Liver (tissue), 9 donors: ENCODE measurements around the gene SLC2A8. TPM values are rescaled to one million over a fixed set of nuclear protein-coding genes. Genes with fewer than 3 reads are reported as not detected.

ENCODE experiments used
- DNase-seq: peaks from one replicate; pipeline ENCODE4 v3.0.0-alpha.2; 2017; ENCODE audit warnings: low spot score
- H3K27ac ChIP-seq, 2 donors: one replicate each; pipeline ENCODE4 v1.7.0; 2013; ENCODE audit warnings: inconsistent platforms in 2 of 2, low read length in 2 of 2, control low read depth in 1 of 2, low read depth in 1 of 2, mild to moderate bottlenecking in 1 of 2
- H3K27me3 ChIP-seq, 4 donors: one replicate each; pipeline versions ENCODE4 v1.6.1 to v1.7.0; 2013; ENCODE audit warnings: low read length in 3 of 4, inconsistent platforms in 1 of 4, mild to moderate bottlenecking in 1 of 4, moderate library complexity in 1 of 4; ENCODE audit not compliant: control insufficient read depth in 4 of 4, insufficient read depth in 4 of 4
- H3K36me3 ChIP-seq, 4 donors: one replicate each; pipeline versions ENCODE4 v1.6.1 to v1.7.0; 2013; ENCODE audit warnings: low read length in 3 of 4, mild to moderate bottlenecking in 3 of 4, low read depth in 1 of 4, moderate library complexity in 1 of 4; ENCODE audit not compliant: control insufficient read depth in 4 of 4, insufficient read depth in 3 of 4
- H3K4me1 ChIP-seq, 4 donors: one replicate each; pipeline versions ENCODE4 v1.6.1 to v1.7.0; 2013; ENCODE audit warnings: low read length in 3 of 4, mild to moderate bottlenecking in 3 of 4, moderate library complexity in 1 of 4; ENCODE audit not compliant: control insufficient read depth in 4 of 4, insufficient read depth in 4 of 4
- H3K4me3 ChIP-seq, 3 donors: one replicate each; pipeline versions ENCODE4 v1.6.1 to v1.7.0; 2013; ENCODE audit warnings: low read length in 3 of 3, control low read depth in 1 of 3, low read depth in 1 of 3, mild to moderate bottlenecking in 1 of 3
- H3K9ac ChIP-seq, 2 donors: one replicate each; pipeline ENCODE4 v1.7.0; 2013; ENCODE audit warnings: low read length in 2 of 2, mild to moderate bottlenecking in 2 of 2, moderate library complexity in 2 of 2, control low read depth in 1 of 2, low read depth in 1 of 2
- H3K9me3 ChIP-seq, 4 donors: one replicate each; pipeline versions ENCODE4 v1.6.1 to v1.7.0; 2013; ENCODE audit warnings: low read length in 3 of 4; ENCODE audit not compliant: control insufficient read depth in 4 of 4
- CTCF ChIP-seq: fragments of 150-350 bp; IDR thresholded peaks from 2 replicates; pipeline ENCODE4 v1.5.1; 2017; ENCODE audit warnings: improper control_type of control experiment, low read depth, low read length; ENCODE audit not compliant: missing input control
- FOXA1 ChIP-seq: IDR thresholded peaks from 2 replicates; pipeline ENCODE4 v1.6.1; 2016; ENCODE audit warnings: antibody characterized with exemption
- FOXA2 ChIP-seq: IDR thresholded peaks from 2 replicates; pipeline ENCODE4 v1.6.1; 2016; ENCODE audit warnings: antibody characterized with exemption
- GABPA ChIP-seq, 2 donors: IDR thresholded peaks in 1 of 2; conservative IDR thresholded peaks in 1 of 2; 2 replicates each; pipeline ENCODE4 v1.6.1; 2016; ENCODE audit warnings: antibody characterized with exemption in 2 of 2, mild to moderate bottlenecking in 1 of 2, moderate library complexity in 1 of 2
- HNF4A ChIP-seq, 2 donors: conservative IDR thresholded peaks; 2 replicates each; pipeline ENCODE4 v1.6.1; 2016; ENCODE audit warnings: antibody characterized with exemption in 2 of 2, mild to moderate bottlenecking in 2 of 2
- HNF4G ChIP-seq: IDR thresholded peaks from 2 replicates; pipeline ENCODE4 v1.6.1; 2016; ENCODE audit warnings: antibody characterized with exemption
- MAX ChIP-seq: IDR thresholded peaks from 2 replicates; pipeline ENCODE4 v1.6.1; 2016; ENCODE audit warnings: antibody characterized with exemption
- RXRA ChIP-seq, 2 donors: IDR thresholded peaks; 2 replicates each; pipeline ENCODE4 v1.6.1; 2017 to 2018; ENCODE audit warnings: antibody characterized with exemption in 2 of 2, mild to moderate bottlenecking in 1 of 2
- SP1 ChIP-seq: IDR thresholded peaks from 2 replicates; pipeline ENCODE4 v1.6.1; 2018; ENCODE audit warnings: antibody characterized with exemption, mild to moderate bottlenecking
- TAF1 ChIP-seq: conservative IDR thresholded peaks from 2 replicates; pipeline ENCODE4 v1.6.1; 2016; ENCODE audit warnings: antibody characterized with exemption, mild to moderate bottlenecking
- YY1 ChIP-seq: IDR thresholded peaks from 2 replicates; pipeline ENCODE4 v1.6.1; 2016; ENCODE audit warnings: antibody characterized with exemption, mild to moderate bottlenecking
- WGBS: extraction: QIAGEN DNeasy Blood & Tissue Kit; methylation state at CpG from one replicate; pipeline ENCODE4 v1.1.7; 2013; 5-methylcytosine and 5-hydroxymethylcytosine counted together
- polyA plus RNA-seq, 2 donors: library from polyadenylated mRNA; stranded (reverse) in 1 of 2; unstranded in 1 of 2; fragments of 200-250 nt in 1 of 2; fragments of >200 nt in 1 of 2; fragmentation: Nextera tagmentation in 1 of 2; extraction: Ambion mirVana in 1 of 2; gene quantifications; one replicate each; pipeline versions ENCODE4 v1.2.1 to v1.2.3, GENCODE V29; 2013 to 2015
- total RNA-seq, 2 donors: library from RNA; depleted of rRNA; stranded (reverse); fragments of >200 nt; gene quantifications; one replicate each; pipeline ENCODE4 v1.2.3, GENCODE V29; 2014
- TF ChIP-seq, protein P1 (sequence below): IDR thresholded peaks from 2 replicates; pipeline ENCODE4 v1.6.1; 2016; ENCODE audit warnings: antibody characterized with exemption, mild to moderate bottlenecking
- donor health status: healthy.
- donor health status: healthy.
- donor health status: healthy.
- donor health status: healthy.
- donor health status: healthy.

SLC2A8 gene
- total and polyA plus RNA-seq, 4 donors: 10.9 to 24.5 (median 19.9) TPM

DNA sequence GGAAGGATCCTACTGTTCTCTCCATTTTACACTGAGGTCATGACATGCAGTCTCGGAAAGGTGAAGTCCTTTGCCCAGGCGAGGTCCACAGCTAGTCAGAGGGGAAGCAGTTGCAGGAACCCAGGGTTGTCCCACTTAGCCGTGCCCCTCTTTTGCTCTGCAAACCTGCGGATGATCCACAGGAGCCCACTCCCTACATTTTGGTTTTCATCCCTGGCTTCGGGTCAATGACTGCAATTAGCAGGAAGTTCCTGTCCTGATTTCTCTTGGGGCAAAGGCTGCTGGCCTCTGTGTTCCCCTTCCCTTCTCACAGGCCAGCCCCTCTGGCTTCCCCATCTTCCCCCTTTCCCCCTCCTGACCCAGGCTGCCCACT, 1.3 kb downstream of the SLC2A8 start:
- no peak for TF ChIP-seq SP1
- no peak for DNase-seq
- peaks cover 2 to 21% (median 17%) of the 10 kb centered on the region in 4 donors for H3K4me1 ChIP-seq
- H3K9me3 ChIP-seq: no peaks in the 10 kb centered on the region
- H3K9ac ChIP-seq: peak overlapping the region; percentile 24 to 47
- 34% methylated on average over 5 of the region's 5 CpGs for WGBS
- H3K27ac ChIP-seq: peak overlapping the region in 1 of 2 donors; percentile 81
- H3K4me3 ChIP-seq: peak overlapping the region; percentile 15 to 90 (median 78)
- H3K27me3 ChIP-seq: no peaks in the 10 kb centered on the region
- peaks cover 0 to 9% (median 3%) of the 10 kb centered on the region in 4 donors for H3K36me3 ChIP-seq

DNA sequence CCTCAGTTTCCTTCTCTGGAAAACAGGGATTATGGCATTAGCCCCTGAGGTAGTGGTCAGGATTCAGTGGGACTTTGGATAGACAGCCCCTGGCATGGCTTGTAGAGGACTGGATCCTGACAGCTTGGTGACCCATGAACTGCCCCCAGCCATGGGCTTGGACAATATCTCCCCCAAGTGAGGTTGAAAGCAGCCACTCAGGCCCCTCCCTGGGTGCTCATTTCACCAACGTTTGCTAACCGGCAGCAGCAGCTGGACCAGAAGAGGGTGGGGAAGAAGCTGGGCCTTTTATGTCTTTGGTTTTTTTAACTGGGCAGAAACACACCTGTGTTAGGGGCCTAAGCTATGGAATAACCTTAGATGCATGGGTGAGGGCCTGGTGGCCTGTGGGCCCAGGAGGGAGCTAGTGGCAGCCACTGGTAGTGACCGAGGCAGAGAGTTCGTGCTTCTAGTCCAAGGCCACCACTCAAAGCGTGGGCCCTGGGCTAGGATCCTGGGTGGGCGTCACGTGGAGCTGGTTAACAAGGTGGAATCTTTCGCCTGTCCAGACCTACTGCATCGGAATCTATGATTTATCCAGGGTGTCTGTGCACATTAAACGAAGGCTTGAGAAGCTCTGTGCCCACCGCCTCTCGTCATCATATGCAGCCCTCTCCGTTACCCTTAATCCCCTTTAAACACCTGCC, 1.9 kb downstream of the SLC2A8 start:
- WGBS: 87% methylated on average over 13 of the region's 13 CpGs
- Histone ChIP-seq H3K27me3 (no peaks in the 10 kb centered on the region), H3K27ac (no peak overlapping the region), H3K9ac (no peak overlapping the region), H3K4me3 (no peak overlapping the region), H3K9me3 (no peaks in the 10 kb centered on the region), H3K36me3 (peaks cover 0 to 12% (median 3%) of the 10 kb centered on the region in 4 donors), H3K4me1 (peaks cover 2 to 21% (median 17%) of the 10 kb centered on the region in 4 donors)
- TF ChIP-seq HNF4A (conservative IDR thresholded peaks at IDR 0.05) (no peak), YY1 (no peak), MAX (no peak), HNF4G (no peak), CTCF (no peak), GABPA (IDR thresholded peaks at IDR 0.05 in 1 of 2, conservative IDR thresholded peaks at IDR 0.05 in 1 of 2) (no peak), TAF1 (no peak), FOXA2 (no peak), SP1 (no peak), RXRA (IDR thresholded peaks at IDR 0.05) (no peak), FOXA1 (no peak)
- TF ChIP-seq, protein P1, sequence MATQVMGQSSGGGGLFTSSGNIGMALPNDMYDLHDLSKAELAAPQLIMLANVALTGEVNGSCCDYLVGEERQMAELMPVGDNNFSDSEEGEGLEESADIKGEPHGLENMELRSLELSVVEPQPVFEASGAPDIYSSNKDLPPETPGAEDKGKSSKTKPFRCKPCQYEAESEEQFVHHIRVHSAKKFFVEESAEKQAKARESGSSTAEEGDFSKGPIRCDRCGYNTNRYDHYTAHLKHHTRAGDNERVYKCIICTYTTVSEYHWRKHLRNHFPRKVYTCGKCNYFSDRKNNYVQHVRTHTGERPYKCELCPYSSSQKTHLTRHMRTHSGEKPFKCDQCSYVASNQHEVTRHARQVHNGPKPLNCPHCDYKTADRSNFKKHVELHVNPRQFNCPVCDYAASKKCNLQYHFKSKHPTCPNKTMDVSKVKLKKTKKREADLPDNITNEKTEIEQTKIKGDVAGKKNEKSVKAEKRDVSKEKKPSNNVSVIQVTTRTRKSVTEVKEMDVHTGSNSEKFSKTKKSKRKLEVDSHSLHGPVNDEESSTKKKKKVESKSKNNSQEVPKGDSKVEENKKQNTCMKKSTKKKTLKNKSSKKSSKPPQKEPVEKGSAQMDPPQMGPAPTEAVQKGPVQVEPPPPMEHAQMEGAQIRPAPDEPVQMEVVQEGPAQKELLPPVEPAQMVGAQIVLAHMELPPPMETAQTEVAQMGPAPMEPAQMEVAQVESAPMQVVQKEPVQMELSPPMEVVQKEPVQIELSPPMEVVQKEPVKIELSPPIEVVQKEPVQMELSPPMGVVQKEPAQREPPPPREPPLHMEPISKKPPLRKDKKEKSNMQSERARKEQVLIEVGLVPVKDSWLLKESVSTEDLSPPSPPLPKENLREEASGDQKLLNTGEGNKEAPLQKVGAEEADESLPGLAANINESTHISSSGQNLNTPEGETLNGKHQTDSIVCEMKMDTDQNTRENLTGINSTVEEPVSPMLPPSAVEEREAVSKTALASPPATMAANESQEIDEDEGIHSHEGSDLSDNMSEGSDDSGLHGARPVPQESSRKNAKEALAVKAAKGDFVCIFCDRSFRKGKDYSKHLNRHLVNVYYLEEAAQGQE: no peak
- DNase-seq: no peak
